GM03348 (cell line): ENCODE data around the gene NRG3.

Experiments used
- DNase-seq: peaks from one replicate; pipeline ENCODE4 v3.0.0; 2012; ENCODE audit warnings: low spot score

The NRG3 gene

DNA sequence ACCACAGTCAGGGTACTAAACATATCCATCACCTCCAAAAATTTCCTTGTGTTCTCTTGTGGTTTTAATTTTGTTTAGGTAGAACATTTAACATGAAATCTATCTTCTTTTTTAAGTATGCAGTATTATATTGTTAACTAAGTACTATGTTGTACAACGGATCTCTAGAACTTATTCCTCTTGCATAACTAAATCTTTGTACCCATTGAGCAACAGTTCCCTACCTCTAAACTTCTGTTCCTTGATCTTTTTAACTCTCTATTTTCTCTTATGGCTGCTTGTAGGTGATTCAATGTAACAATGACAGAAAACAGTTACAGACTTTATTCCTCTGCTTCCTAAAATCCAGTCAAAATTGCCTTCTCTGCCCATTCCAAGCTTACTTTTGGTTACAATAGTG is 9.9 kb downstream of the NRG3 start:
- DNase-seq, result no peak

DNA sequence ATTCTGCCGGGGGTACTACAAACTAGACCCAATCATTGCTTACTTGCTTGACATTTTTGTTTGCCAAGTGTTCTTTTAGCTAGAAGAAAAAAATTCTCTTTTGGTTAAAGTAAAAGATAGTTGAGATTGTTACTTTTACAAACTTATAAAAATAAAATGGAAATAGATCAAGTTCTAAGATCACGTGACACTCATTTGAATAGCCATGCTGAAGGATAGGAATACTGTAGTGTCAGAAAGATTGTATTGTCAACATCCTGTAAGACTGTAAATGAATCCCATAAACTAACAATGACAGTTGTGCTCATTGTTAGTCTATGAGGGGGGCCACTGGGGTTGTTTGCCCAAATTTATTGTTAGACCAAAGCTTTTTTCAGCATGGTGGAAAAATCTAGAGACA is 10.5 kb downstream of the NRG3 start:
- DNase-seq, result no peak

DNA sequence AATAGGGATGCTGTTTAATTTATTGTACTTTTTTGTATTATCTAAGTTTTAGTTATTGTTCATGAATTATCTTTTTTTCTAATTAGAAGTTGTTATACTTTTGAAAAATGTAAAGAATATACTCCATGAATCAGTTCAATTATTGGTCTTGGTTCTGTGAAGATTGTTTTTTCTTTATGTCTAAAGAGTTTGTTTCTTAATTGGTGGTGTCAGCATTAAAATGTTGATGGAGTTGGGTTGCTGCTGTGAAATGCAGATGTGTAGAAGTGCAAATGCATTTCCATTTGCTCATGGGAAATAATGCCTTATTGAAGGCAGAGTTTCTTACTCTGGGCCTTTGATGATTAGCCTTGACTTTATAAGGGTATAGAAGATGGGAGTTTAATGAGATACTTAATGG is 11.9 kb downstream of the NRG3 start:
- no peak for DNase-seq

DNA sequence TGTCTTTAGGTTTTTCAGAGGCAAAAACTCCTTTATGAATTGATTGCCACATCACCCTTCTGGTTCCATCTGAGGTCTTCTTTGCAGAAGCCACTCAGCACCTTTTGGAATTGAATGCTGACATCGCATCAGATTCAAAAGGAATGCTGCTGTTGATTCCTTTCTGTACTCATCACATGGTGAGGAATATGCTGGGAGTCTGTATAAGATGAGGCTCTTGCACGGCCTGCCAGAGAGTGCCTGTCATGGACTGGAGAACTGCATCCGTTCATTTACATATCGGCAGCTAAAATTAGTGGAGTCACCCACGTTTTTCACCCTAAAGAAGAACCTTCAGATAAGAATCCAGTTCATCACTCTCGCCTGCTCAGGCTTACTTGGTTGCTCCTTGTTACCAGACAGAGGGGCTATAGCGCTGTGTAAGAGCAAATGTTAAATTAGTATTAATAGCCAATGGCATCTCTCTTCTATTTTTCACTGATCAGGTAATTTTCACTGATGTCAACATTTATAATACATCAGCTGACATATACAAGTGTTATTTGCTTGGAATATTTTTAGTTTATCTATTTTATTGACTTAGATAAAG is 14.3 kb downstream of the NRG3 start:
- no peak for DNase-seq

DNA sequence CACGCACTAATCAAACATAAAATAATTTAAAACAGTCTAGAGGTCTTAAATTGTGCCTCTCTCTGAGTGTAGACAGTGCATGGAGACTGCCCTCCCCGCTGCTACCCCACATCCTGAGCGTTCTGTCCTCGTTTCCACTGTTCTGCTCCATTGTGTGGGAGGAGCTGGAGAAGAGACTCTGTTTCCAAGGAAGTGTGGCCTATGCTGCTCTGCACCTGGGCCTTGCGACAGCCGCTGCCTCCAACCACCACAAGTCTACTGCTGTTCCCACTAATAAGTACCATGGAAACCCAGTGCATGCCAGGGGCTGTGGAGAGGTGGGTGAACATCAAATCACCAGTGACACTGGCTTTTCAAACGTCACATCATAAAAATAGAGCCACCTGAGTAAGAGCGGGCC is 19.6 kb downstream of the NRG3 start:
- no peak for DNase-seq

DNA sequence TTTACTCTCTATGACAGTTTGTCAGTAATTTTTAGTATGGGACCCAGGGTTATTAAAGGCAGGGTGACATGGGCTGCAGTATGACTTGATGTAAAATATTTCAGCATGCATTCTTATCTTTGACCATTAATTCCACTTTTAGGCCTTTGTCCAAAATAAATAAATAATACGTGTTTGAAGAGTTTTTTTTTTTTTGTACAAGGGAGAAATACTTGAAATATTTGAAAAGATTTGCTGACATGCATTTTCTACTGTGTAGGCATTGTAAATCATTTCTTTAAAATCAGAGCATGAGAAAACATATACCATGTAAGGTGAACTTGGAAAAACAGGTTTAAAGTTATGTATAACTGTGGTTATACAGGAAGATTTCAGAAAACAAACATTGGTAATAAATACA is 23.5 kb downstream of the NRG3 start:
- no peak for DNase-seq

DNA sequence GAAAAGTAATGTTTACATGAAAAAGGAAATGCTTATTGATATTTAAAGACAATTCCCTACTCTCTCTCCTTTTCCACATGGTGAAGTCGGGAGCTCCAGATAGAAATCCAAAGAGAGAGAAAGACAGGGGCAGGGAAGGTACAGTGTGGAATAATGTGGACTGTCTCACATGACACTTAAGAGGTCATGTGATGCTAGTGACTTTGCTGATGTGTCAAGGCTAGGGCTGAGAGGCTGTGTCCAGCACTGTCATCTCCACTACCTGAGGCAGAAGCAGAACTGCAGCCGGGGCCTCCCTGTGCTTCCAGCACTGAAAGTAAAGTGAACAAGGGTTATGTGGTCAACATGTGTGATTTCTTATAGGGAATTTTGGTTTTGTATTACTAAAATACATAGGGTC is 26.0 kb downstream of the NRG3 start:
- no peak for DNase-seq

DNA sequence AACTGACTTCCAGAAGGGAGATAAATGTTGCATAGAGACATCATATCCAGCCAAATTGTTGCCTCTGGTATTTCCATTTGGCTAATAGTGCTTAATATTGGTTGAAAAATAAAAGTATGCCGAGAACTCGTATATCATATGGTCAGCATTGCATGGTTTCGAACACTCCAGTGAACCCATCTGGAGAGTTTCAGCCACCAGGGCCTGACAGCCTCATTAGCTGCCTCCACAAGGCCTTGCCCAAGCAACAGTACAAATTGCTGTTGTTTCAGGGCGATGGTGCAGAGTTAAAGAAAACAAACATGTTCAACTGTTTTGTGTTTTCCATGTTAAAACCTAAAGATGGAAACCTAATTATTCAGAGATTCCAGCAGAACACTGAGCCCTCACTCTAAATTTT is 28.5 kb downstream of the NRG3 start:
- DNase-seq, result no peak

DNA sequence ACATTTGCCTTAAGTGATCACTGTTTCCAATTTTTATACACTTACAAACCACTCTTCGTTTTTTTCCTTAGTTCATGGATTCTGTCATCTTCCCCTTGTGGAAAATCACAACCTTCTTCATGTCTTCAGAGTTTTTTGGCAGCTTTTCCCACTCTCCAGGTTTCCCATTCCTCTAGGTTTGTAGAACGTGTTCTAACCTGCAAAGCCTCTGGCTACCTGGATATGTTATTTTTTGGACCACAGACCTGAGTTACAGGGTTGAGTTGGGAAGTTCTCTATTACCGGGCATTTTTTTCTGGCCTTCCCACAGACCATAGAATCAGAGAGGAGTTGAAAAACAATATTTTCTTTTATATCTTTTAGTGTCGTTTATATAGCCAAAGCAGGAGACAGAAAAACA is 30.2 kb downstream of the NRG3 start:
- no peak for DNase-seq

DNA sequence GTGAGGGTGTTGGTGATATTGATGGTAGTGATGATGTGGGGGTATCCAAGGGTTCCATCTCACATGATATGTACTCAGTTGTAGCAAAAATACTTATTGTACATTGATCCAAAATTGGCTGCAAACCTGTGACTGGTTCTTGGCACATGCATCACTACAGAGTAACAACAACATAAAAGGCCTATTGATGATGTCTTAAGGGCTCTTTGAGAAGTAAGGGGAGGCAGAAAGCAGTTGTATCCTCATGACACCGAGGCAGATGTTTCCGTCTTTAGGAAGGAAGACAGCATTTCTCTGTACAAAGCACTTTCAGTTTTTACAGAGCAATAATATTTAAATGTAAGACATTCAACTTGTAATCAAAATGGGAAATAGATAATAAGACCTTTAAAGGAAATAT is 34.5 kb downstream of the NRG3 start:
- no peak for DNase-seq

DNA sequence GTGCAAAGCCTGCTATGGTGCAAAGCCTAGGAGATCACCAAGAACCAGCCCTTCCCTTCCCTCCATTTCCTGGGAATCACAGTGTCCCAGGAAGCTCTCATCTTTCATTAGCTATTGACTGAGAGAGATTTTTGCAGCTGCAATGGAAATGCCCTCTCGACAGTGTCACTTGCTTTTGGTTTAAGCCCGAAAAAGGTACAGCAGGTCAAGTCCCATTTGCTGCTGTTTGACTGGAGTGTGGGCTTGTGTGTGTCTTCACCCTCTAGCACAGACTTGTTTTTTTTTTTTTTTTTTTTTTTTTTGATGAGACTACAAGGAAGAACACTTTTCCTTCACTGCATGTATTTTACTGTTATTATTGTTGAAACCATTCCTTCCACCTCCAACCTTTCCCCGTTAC is 36.3 kb downstream of the NRG3 start:
- DNase-seq, result no peak

DNA sequence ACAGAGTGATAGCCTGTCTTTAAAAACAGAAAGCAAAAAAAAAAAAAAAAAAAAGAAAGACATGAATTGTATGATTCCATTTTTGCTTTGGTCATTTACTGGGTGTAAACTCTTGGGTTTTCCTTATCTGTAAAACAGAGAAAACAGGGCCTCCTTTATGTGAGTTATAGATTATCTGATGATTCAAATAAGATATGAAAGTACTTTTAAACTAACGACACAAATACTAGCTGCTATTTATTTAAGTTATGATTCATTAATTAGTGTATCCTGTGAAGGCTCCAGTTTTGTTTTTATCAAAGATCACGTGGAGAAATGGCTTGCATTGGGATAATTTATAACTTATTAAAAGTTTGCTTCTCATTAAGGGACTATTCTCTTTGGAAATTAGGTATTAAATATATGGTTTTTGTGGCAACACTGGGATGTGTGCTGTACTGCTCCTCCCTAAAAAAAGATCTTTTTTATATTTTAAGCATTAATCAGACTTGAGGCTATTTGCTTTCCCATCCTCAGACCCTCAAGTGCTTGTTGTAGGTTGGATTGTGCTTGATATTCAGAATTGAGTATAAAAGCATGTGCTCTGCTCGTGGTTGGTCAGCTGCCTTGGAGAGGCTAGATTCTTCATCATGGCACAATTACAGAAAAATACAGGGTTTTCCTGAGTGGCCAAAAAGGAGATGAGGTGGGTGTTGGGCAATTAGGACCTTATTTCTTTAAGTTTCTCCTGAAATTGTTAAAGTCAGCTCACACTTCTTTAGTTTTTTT is 39.9 kb downstream of the NRG3 start:
- DNase-seq, result no peak

DNA sequence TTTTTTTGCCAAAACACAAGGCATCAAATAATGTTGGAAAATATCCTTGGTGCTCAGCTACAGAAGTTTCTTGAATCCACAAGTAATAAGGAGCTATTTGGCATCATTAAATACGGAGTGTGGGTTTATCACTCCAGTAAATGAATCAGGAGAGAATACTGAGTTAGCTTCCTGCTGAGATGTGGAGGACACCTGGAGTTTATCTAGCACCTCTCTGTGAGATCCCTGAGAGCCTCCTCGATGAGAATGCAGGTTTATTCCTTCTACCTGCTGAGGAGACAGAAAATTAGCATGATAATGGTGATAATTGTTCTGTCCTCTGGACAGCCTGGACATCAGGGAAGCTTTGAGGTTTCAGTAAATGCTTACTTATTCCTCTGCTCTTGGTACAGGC is 40.5 kb downstream of the NRG3 start:
- no peak for DNase-seq

DNA sequence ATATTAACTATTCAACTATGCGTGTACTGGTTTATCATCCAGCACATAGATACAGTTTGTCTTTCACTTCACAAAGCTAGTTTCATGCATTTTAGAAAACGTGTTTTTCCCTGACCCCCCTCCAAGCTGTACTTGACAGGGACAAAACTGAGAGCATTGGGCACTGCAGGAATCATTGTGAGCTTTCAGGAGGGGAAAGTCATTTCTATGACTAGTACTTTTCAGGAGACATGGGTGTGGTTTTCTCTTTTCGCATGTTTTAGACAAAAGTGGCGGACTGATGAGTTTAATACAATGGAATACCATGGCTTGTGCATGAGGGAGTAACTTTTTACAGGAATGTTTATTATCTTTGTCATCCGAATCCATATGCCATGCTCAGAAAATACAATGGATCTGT is 42.7 kb downstream of the NRG3 start:
- no peak for DNase-seq

DNA sequence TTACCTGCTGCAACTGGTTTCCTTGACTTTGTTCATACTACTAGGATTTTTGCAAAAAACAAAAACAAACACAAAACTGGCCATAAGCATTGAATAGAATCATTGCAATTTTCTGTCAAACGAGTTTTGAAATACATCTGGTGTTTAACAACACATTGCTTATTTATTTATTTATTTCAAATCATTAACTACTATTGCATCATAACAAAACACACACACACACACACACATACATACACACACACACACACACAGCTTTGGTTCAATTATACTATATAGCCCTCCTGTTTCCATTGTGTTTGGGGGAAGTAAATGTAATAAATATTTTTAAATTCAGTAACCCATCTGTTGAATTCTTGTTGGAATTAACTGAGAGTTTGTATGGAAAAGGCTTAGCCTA is 43.8 kb downstream of the NRG3 start:
- DNase-seq, result no peak

DNA sequence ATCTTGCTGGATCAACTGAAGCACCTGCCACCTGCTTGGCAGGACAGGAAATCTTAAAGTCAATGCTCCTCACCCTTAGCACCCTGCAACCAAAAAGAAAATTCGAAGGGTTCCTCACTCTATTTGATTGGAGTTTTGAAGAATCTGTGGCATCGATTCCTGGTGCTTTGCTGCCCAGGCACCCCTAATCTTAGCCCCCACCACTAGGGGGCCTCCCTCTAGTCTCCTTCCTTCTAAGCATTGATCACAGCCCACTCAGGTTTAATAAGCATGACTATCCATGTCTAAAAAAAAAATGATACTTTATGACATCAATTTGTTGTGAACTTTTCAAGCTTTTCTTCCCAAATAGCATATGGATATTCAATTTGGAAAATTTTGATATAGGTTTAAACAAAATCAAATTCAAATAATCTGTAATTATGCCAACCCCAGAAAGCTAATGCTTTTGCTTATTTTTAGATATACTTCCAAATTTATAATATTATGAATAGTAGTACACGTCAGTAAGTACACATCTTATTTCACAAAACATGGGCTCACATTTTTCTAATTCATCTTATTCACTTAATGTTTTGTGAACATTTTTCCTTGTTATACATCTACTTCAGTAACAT is 45.3 kb downstream of the NRG3 start:
- no peak for DNase-seq

DNA sequence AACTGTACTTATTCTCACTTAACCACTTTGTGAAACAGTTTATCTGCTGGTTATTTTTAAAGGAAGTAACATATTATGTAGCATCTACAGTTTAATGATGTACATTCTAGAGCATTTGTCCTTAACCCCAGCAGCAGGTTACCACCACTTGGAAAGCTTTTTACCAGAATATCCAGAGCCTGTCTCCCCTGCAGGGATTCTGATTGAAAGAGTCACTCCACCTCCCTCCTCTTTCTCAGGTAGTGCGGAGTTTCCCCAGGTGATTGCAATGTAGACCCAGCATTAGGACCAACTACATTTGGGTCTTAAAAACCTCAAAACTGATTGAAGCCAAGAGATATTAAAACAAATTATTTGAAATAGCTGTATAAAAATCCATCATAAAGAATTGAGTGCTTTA is 53.1 kb downstream of the NRG3 start:
- DNase-seq, result no peak

DNA sequence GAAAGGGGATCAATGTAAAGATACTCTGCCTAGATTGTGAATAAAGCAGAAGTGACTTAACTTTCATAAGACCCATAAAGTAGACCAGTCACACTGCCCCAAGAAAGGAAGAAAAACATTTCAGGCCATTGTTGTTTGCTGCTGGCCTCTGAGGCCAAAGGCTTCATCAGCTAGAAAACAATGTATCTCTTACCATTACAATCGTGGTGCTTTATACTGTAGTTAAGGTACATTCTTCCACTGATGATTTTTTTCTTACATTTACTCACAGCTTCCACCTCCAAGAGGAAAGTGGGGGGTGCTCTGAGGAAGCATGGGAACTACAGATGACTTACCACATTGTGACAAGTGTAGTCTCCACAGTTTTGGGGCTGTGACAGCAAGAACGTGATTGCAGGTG is 68.6 kb downstream of the NRG3 start:
- no peak for DNase-seq

DNA sequence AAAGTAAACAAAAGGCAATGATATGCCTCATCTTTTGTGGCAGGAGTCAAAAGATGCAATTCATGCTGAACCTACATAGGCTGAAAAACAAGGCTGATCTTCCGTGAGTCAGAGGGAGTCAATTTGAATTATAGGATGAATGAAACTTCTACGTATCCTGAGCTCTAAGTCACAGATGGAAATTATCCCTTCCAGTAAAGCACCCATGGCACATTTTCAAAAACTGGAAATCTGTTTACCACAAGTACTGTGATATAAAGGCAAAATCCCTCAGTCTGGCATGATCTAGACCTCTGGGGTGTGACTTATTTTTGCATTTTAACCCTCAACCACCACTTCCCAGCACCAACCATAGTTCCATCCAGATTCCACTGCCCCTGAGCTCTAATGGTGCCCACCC is 69.6 kb downstream of the NRG3 start:
- no peak for DNase-seq

DNA sequence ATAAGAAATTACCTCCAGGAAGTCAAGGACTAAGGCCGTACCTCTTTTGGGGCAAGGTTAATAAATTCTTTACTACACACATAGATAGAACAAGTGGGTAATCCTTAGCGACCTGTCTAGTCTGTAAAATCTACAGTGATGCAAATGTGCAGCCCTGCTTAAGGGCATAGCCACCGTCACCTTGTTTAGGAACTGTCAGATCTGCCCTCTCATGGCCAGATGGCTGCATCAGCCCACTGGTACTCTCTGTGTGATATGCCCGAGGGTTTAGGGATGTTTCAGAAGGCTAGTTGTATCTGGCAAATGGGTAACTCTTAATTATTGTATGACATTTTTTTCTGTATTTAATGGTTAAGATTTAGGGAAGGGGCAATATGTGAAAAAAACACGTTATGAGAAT is 74.3 kb downstream of the NRG3 start:
- DNase-seq, result no peak

DNA sequence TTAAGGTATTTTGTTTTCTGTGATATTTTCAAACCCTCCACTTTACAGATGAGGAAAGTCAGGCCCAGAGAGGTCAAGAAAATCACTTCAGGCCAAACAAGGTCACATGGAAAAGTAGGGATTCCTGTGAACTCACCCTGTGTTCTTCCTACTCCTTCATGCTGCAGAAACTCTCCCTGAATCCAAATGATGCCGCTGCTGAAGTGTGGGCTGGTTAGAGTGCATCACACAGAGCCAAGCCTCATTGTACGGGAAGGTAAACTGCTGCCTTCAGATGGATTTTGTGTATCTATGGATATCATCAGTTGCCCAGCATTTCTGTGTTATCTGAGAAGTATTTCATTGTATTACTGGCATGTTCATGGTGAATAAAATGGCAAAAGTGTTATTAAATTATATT is 75.4 kb downstream of the NRG3 start:
- DNase-seq, result no peak

DNA sequence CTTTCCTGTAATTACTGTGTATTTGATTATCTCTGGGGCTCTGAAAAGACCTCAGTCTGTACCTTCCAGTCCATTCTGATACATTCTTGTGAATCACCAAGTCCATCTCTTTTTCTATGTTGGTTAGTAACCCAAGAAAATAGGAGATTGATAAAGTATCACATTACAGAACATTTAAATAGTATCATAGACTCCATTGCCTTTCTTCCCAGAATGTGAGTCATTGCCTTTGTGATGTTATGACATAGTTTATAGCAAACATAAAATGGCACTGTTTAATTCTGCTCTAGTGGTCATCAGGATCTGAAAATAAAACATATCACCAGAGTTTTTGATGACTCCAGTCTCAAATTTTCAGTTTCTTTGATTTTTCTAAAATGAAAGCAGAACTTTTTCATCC is 78.4 kb downstream of the NRG3 start:
- DNase-seq, result no peak

DNA sequence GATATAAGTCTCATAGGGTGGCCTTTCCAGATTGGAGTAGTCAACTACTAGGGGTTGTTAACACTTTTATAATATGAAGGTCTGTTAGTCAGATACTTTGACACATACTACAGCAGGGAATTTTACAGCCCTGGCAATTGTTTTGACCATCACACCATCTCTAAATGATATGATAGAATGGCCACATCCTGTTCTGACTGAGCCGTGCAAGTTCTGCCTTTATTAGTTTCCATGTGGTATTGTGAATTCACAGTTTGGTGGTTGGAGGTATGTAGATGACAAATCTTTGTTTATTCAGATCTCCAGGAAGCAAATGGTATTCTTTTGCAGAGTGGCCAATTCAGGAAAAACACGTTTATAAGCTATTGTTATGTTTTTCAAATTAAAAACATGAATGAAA is 83.0 kb downstream of the NRG3 start:
- DNase-seq, result no peak

DNA sequence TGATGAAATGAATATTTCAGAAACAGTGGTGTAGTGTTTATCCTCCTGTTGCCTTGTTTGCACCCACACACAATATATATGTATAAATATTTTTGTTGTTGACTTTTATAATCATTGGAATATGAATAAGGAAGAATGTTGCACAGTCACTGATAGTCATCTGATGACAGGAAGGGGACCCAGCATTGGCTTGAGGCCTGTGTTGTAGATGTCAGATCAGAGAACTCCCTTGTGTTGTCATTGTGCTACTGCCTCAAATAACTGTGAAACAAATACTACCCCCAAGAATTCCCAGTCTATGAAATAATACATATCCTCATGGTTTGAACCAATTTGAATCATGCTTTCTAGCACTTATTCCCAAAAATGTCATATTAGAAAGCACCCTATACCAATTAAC is 84.0 kb downstream of the NRG3 start:
- no peak for DNase-seq
